Liver (tissue), 9 donors: ENCODE data around the gene C22orf31. TPM values are rescaled to one million over a fixed set of nuclear protein-coding genes. Genes with fewer than 3 reads are reported as not detected.

Experiments
- DNase-seq: peaks from one replicate; pipeline ENCODE4 v3.0.0-alpha.2; 2017; ENCODE audit warnings: low spot score
- H3K27ac ChIP-seq, 2 donors: one replicate each; pipeline ENCODE4 v1.7.0; 2013; ENCODE audit warnings: inconsistent platforms in 2 of 2, low read length in 2 of 2, control low read depth in 1 of 2, low read depth in 1 of 2, mild to moderate bottlenecking in 1 of 2
- H3K27me3 ChIP-seq, 4 donors: one replicate each; pipeline versions ENCODE4 v1.6.1 to v1.7.0; 2013; ENCODE audit warnings: low read length in 3 of 4, inconsistent platforms in 1 of 4, mild to moderate bottlenecking in 1 of 4, moderate library complexity in 1 of 4; ENCODE audit not compliant: control insufficient read depth in 4 of 4, insufficient read depth in 4 of 4
- H3K36me3 ChIP-seq, 4 donors: one replicate each; pipeline versions ENCODE4 v1.6.1 to v1.7.0; 2013; ENCODE audit warnings: low read length in 3 of 4, mild to moderate bottlenecking in 3 of 4, low read depth in 1 of 4, moderate library complexity in 1 of 4; ENCODE audit not compliant: control insufficient read depth in 4 of 4, insufficient read depth in 3 of 4
- H3K4me1 ChIP-seq, 4 donors: one replicate each; pipeline versions ENCODE4 v1.6.1 to v1.7.0; 2013; ENCODE audit warnings: low read length in 3 of 4, mild to moderate bottlenecking in 3 of 4, moderate library complexity in 1 of 4; ENCODE audit not compliant: control insufficient read depth in 4 of 4, insufficient read depth in 4 of 4
- H3K4me3 ChIP-seq, 3 donors: one replicate each; pipeline versions ENCODE4 v1.6.1 to v1.7.0; 2013; ENCODE audit warnings: low read length in 3 of 3, control low read depth in 1 of 3, low read depth in 1 of 3, mild to moderate bottlenecking in 1 of 3
- H3K9ac ChIP-seq, 2 donors: one replicate each; pipeline ENCODE4 v1.7.0; 2013; ENCODE audit warnings: low read length in 2 of 2, mild to moderate bottlenecking in 2 of 2, moderate library complexity in 2 of 2, control low read depth in 1 of 2, low read depth in 1 of 2
- H3K9me3 ChIP-seq, 4 donors: one replicate each; pipeline versions ENCODE4 v1.6.1 to v1.7.0; 2013; ENCODE audit warnings: low read length in 3 of 4; ENCODE audit not compliant: control insufficient read depth in 4 of 4
- ATF3 ChIP-seq: IDR thresholded peaks from 2 replicates; pipeline ENCODE4 v1.6.1; 2016; ENCODE audit warnings: antibody characterized with exemption
- CTCF ChIP-seq: fragments of 150-350 bp; IDR thresholded peaks from 2 replicates; pipeline ENCODE4 v1.5.1; 2017; ENCODE audit warnings: improper control_type of control experiment, low read depth, low read length; ENCODE audit not compliant: missing input control
- EGR1 ChIP-seq, 2 donors: IDR thresholded peaks; 2 replicates each; pipeline ENCODE4 v1.6.1; 2016 to 2018; ENCODE audit warnings: antibody characterized with exemption in 2 of 2, low read depth in 2 of 2
- FOXA2 ChIP-seq: IDR thresholded peaks from 2 replicates; pipeline ENCODE4 v1.6.1; 2016; ENCODE audit warnings: antibody characterized with exemption
- HNF4A ChIP-seq, 2 donors: conservative IDR thresholded peaks; 2 replicates each; pipeline ENCODE4 v1.6.1; 2016; ENCODE audit warnings: antibody characterized with exemption in 2 of 2, mild to moderate bottlenecking in 2 of 2
- HNF4G ChIP-seq: IDR thresholded peaks from 2 replicates; pipeline ENCODE4 v1.6.1; 2016; ENCODE audit warnings: antibody characterized with exemption
- JUND ChIP-seq, 2 donors: IDR thresholded peaks; 2 replicates each; pipeline ENCODE4 v1.6.1; 2016; ENCODE audit warnings: antibody characterized with exemption in 2 of 2
- RAD21 ChIP-seq, 2 donors: IDR thresholded peaks; 2 replicates each; pipeline ENCODE4 v1.6.1; 2016; ENCODE audit warnings: antibody characterized with exemption in 2 of 2, mild to moderate bottlenecking in 2 of 2
- REST ChIP-seq: IDR thresholded peaks from 2 replicates; pipeline ENCODE4 v1.6.1; 2016; ENCODE audit warnings: antibody characterized with exemption, mild to moderate bottlenecking
- SP1 ChIP-seq: IDR thresholded peaks from 2 replicates; pipeline ENCODE4 v1.6.1; 2018; ENCODE audit warnings: antibody characterized with exemption, mild to moderate bottlenecking
- YY1 ChIP-seq: IDR thresholded peaks from 2 replicates; pipeline ENCODE4 v1.6.1; 2016; ENCODE audit warnings: antibody characterized with exemption, mild to moderate bottlenecking
- ZBTB33 ChIP-seq: IDR thresholded peaks from 2 replicates; pipeline ENCODE4 v1.6.1; 2016; ENCODE audit warnings: antibody characterized with exemption
- WGBS: extraction: QIAGEN DNeasy Blood & Tissue Kit; methylation state at CpG from one replicate; pipeline ENCODE4 v1.1.7; 2013; 5-methylcytosine and 5-hydroxymethylcytosine counted together
- polyA plus RNA-seq, 2 donors: library from polyadenylated mRNA; stranded (reverse) in 1 of 2; unstranded in 1 of 2; fragments of 200-250 nt in 1 of 2; fragments of >200 nt in 1 of 2; fragmentation: Nextera tagmentation in 1 of 2; extraction: Ambion mirVana in 1 of 2; gene quantifications; one replicate each; pipeline versions ENCODE4 v1.2.1 to v1.2.3, GENCODE V29; 2013 to 2015
- total RNA-seq, 2 donors: library from RNA; depleted of rRNA; stranded (reverse); fragments of >200 nt; gene quantifications; one replicate each; pipeline ENCODE4 v1.2.3, GENCODE V29; 2014
- donor health status: healthy.
- donor health status: healthy.
- donor health status: healthy.
- donor health status: healthy.
- donor health status: healthy.

The C22orf31 gene
- total and polyA plus RNA-seq, 4 donors = 0.14 TPM; not detected in 3

- no peak overlapping the region for H3K9ac ChIP-seq
- no peak for DNase-seq
- TF ChIP-seq ZBTB33 (no peak), YY1 (no peak), HNF4A (conservative IDR thresholded peaks at IDR 0.05) (no peak), HNF4G (no peak), CTCF (no peak), REST (no peak), ATF3 (no peak), JUND (IDR thresholded peaks at IDR 0.05) (no peak), FOXA2 (no peak), RAD21 (IDR thresholded peaks at IDR 0.05) (no peak), SP1 (no peak)
Observed at GRCh38 chr22:29088809-29089208, 27.2 kb upstream of the C22orf31 start.

GRCh38 chr22:29087012-29087411 lies 25.4 kb upstream of the C22orf31 start:
- DNase-seq = no peak
- H3K36me3 ChIP-seq = no peaks in the 10 kb centered on the region
- peaks cover 0 to 16% (median 11%) of the 10 kb centered on the region in 4 donors for H3K4me1 ChIP-seq
- no peak overlapping the region for H3K9ac ChIP-seq
- no peak for TF ChIP-seq EGR1 (IDR thresholded peaks at IDR 0.05; ENCODE audit: low read depth in 2 of 2)
- H3K4me3 ChIP-seq = no peak overlapping the region
- no peaks in the 10 kb centered on the region for H3K9me3 ChIP-seq
- no peaks in the 10 kb centered on the region for H3K27me3 ChIP-seq
- H3K27ac ChIP-seq = no peak overlapping the region
- 97% methylated on average over 2 of the region's 2 CpGs for WGBS

More at GRCh38 chr22:29088809-29089208, 27.2 kb upstream of the C22orf31 start:
- no peaks in the 10 kb centered on the region for H3K9me3 ChIP-seq
- H3K36me3 ChIP-seq = no peaks in the 10 kb centered on the region
- no peak overlapping the region for H3K27ac ChIP-seq
- WGBS = 98% methylated on average over 3 of the region's 3 CpGs
- H3K27me3 ChIP-seq = no peaks in the 10 kb centered on the region
- peaks cover 0 to 23% (median 15%) of the 10 kb centered on the region in 4 donors for H3K4me1 ChIP-seq
- H3K4me3 ChIP-seq = no peak overlapping the region
